GM19239 (cell line): ENCODE measurements around the gene PTEN.
"Not testable (repeated sequence)": the region's sequence is repeated elsewhere in the genome, so short reads cannot be mapped to it uniquely, and the experiment has no call there.

Source experiments
- DNase-seq: peaks from one replicate; pipeline ENCODE4 v3.0.0; 2011; ENCODE audit warnings: low spot score; ENCODE audit not compliant: insufficient read length
- FAIRE-seq: peaks from 2 replicates; lab custom pipeline; 2011; peaks lifted over from hg19 to GRCh38; lab: Jason Lieb, UNC

PTEN gene

DNA sequence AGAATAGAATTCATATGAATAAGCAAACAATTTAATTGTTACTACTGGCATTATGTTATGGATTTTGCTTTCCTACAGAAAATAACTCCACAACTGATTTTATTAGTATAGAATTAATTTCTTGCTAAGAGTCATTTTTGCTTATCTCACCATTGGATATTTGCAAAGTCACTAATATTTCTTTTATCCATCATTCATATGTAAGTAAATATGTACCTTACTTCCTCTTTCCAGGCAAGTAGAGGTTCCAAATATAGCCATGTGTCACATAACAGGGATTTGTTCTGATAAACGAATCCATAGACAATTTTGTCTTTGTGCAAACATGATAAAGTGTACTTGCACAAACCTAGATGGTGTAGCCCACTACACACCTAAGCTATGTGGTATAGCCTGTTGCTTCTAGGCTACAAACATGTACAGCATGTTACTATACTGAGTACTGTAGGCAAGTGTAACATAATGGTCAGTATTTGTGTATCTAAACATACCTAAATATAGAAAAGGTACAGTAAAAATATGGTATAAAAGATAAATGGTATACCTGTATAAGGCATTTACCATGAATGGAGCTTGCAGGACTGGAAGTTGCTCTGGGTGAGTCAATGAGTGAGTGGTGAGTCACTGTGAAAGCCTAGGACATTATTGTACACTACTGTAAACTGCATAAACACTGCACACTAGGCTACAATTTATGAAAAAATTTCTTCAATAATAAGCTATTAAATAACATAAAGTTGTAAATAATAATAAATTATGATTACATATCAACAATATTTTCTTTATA, 18.4 kb upstream of the PTEN start:
- FAIRE-seq, result no peak
- no peak for DNase-seq

DNA sequence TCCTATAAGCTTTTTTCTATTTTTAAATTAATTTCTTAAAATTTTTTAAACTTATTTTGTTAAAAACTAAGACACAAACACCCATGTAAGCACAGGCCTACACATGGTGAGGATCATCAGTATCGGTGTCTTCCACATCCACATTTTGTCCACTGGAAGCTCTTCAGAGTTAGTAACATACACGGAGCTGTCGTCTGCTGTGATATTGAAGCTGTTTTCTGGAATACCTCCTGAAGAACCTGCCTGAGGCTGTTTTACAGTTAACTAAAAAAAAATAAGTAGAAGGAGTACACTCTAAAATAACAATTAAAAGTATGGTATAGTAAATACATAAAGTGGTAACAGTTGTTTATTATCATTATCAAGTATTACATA, 17.8 kb upstream of the PTEN start:
- FAIRE-seq (no peak), DNase-seq (no peak)

DNA sequence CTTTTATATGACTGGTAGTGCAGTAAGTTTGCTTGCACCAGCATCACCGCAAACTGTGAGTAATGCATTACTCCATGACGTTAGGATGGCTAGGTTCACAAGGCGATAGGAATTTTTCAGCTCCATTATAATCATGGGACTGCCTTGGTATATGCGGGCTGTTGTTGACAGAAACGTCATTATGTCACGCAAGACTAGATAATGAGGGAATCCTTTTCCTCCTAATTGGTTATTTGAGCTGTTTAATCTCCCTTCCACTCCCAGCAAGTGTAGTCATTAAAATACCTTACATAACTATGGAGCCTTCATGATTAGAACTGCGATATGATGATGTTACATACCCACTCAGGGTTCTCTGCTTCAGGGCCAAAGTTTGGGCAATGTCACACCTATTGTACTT, 17.4 kb upstream of the PTEN start:
- no peak for DNase-seq
- no peak for FAIRE-seq

DNA sequence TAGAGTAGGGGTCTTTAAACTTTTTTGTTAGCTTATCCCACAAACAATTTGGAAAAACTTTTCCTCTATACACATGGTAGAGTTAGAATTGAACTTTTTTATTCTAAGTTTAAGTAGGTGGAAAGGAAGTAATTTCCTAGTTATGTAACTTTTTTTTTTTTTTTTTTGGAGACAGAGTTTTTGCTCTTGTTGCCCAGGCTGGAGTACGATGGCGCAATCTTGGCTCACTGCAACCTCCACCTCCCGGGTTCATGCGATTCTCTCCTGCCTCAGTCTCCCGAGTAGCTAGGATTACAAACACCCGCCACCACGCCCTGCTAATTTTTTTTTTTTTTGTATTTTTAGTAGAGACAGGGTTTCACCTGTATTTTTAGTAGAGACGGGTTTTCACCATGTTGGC, 16.7 kb upstream of the PTEN start:
- not testable (repeated sequence) for FAIRE-seq

DNA sequence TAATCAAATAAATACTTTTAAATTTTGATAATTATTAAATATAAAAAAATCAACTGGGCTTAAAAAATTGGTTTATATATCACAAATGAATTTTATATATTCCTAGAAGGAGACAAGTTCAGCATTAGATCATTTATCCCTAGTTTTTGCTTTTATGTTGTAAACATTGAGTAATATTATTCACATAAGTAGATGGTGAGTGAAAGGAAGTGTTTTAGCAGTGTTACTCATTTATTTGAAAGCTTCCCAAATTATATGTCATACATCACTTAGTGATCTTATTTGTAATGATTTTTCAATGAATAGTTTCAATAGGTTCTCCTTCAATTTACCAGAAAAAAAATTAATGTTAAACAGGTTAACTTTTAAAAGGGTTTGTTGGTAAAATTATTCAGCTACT, 15.9 kb upstream of the PTEN start:
- DNase-seq (no peak), FAIRE-seq (no peak)

More for the DNA sequence above, 16.7 kb upstream of the PTEN start:
- not testable (repeated sequence) for DNase-seq

DNA sequence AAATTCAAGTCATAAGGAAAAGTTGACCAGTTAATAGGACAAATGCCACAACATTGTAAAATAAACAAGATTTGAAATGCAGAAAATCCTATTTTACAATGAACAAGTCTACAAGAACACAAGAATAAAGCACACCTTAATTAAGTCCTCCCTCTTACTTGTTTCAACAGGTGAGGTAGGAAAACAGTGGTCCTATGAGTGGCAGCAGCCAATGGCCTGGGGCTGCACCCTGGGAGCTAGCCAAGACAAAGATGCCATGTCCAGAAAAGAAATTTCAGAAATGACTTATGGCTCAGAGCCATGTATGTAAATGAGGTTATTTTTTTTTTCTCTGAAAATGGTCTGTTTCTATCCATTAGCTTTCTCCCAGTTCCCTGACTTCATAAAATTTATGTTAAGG, 14.4 kb upstream of the PTEN start:
- DNase-seq (no peak), FAIRE-seq (no peak)

DNA sequence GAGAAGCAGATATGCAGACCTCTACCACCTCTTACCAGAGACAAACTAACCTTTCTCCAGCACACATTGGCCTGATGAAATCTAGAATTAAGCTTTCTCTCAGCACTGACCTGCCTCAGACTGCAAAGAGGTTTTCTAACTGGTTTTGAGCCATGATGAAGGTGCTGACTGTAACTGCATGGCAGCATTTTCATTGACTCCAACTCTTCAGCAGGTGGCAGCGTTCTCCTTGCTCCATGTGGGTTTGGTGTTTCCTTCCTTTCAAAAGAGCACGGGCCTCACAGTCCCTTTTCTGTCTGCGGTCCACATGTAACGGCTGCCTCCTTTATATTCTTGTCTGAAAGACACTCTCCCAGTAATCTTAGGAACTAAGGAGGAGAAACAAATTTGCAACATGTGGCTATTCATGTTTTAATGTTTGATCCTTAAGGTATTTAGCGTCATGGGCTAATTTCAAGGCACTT, 12.7 kb upstream of the PTEN start:
- FAIRE-seq (peak; percentile 98), DNase-seq (no peak)

DNA sequence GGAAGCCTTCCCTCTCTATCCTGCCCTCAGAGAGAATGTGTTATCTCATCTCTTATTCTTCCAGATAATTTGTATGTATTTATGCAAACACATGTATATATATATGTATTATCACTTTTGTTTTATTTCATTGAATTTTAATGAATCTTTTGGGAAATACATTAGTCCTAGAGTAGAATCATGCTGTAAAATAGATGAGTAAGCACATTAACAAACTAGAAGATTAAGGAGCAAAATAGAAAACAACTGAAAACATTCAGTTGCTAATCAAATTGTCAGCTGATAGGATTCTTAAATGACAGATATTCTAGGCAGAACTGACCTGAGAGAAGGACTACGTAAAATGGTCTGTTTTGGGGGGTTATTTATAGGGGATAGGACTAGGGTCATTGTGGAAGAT, 11.3 kb upstream of the PTEN start:
- no peak for DNase-seq
- no peak for FAIRE-seq

DNA sequence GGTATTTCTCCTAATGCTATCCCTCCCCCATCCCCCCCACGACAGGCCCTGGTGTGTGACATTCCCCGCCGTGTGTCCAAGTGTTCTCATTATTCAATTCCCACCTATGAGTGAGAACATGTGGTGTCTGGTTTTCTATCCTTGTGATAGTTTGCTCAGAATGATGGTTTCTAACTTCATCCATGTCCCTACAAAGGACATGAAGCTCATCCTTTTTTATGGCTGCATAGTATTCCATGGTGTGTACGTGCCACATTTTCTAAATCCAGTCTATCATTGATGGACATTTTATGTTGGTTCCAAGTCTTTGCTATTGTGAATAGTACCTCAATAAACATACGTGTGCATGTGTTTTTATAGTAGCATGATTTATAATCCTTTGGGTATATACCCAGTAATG, 8.2 kb upstream of the PTEN start:
- FAIRE-seq, DNase-seq: not testable (repeated sequence)

DNA sequence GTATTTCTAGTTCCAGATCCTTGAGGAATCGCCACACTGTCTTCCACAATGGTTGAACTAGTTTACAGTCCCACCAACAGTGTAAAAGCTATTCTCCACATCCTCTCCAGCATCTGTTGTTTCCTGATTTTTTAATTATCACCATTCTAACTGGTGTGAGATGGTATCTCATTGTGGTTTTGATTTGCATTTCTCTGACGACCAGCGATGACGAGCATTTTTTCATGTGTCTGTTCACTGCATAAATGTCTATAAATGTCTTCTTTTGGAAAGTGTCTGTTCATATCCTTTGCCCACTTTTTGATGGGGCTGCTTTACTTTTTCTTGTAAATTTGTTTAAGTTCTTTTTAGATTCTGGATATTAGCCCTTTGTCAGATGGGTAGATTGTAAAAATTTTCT, 7.8 kb upstream of the PTEN start:
- not testable (repeated sequence) for DNase-seq, FAIRE-seq

DNA sequence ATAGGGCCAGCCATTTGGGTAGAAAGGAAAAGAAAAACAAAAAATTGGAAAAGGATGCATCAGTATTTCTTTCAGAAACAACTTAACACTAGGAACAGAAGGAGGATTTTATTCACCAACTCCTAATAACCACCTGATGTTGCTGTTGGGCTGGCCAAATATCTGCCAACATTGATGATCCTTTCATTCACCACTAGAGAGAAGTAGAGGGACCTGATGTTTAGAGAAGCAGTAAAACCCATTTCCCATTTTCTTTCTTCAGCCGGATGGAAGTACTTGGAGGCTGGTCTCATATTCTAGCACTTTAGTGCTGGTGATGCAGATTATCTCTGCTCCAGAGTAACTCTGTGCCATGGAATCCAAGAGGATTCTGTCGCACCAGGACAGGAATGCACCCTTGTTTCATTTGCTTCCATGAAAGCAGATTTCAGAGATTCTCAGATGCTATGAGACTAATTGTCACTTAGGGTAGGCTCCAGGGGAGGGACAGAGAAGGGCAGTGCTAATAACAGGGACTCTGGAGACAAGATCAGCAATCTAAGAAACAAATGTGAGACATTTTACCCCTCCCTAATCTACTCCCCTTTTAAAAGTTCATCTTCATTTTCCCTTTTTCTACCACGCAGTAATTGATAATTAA, 3.1 kb upstream of the PTEN start:
- FAIRE-seq, result peak; percentile 78

DNA sequence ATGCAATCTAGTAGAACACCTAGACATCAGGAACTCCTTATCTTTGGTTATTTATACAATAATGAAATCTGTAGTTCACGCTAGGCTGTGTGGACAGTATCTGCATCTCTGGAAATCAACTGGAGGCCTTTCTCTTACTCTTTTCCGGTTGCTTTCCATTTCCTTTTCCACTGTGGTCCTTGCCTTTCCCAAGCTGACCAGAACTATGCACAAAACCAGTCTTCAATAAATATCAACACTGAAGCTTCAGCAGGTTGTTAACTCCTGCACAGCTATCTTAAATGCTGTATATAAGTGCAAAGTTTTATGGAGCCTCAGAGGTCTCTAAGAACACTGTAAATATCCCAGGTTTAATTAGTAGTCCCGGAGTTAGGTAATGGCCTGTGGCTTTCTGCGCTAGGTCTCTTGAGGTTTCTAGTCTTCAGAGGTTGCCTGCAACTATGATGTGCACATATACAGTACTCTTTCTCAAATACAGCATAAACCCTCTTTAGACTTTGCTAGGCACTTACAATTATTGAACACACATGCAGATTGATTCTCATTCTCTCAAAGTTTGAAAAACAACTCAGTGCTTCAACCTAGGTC, 2.5 kb upstream of the PTEN start:
- FAIRE-seq, result peak; percentile 11

More for the DNA sequence above, 3.1 kb upstream of the PTEN start:
- DNase-seq, result peak; percentile 17

DNA sequence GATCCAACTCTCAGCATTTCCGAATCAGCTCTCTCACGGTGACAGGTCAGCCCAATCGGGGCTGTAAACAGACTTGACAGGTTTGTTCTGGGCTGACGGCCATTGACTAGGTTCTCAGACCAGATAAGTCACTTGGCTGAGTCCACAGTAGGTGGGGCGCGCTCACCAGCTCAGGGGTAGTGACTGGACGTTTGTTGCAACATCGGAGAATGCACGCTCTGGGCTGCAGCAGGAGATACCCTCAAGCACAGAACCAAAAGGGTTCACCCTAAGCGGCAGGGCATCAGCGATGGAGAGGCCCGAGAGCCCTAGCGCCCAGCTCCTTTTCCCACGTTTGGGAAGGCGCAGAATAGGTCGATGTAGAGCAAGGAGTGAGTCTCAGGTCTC, 1.9 kb upstream of the PTEN start:
- FAIRE-seq (peak; percentile 85), DNase-seq (peak; percentile 14)

More for the DNA sequence above, 2.5 kb upstream of the PTEN start:
- no peak for DNase-seq

DNA sequence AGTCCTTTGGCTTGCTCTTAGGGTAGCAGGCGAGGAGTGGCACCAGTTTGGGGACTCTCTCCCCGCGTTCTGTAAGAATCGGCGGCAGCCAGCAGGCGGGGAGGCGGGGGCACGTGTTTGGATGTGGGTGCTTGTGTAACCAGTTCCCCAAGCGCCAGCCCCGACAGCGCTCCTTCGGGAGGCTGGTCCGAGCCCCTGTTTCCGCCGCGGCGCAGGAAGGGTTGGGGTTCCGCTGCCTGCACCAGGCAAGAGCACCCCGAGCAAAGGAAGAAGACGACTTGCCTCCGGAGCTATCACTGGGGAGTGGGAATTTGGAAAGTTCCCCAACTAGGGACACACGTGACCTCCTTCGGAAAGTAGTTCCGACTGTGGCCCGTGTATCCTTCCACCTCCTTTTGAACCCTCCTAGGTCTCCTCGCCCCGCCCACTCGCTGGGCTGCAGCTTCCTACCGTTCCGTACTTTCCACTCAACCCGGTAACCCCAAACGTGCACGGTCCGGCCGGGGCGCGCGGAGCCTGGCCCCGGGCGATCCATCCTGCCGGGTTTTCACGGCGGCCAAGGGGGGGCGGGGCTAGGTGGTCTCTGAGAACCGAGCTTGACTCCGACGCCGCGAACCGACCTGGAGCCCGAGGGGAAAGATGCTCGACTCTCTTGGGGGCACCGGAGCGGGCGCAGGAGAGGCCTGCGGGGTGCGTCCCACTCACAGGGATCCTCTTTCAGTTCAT, 1.3 kb upstream of the PTEN start:
- FAIRE-seq (no peak), DNase-seq (peak; percentile 60)

DNA sequence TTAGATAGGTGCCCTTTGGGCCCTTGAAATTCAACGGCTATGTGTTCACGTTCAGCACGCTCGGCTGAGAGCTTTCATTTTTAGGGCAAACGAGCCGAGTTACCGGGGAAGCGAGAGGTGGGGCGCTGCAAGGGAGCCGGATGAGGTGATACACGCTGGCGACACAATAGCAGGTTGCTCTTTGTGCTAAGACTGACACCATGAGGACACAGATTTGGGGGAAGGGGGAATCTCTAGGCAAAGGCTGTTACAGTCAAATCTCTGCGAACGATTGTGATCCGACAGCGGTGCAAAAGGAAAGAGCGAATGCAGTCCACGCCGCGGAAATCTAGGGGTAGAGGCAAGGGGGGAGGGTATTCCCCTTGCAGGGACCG, 759 bp upstream of the PTEN start:
- DNase-seq, result peak; percentile 15
- peak; percentile 8 for FAIRE-seq

DNA sequence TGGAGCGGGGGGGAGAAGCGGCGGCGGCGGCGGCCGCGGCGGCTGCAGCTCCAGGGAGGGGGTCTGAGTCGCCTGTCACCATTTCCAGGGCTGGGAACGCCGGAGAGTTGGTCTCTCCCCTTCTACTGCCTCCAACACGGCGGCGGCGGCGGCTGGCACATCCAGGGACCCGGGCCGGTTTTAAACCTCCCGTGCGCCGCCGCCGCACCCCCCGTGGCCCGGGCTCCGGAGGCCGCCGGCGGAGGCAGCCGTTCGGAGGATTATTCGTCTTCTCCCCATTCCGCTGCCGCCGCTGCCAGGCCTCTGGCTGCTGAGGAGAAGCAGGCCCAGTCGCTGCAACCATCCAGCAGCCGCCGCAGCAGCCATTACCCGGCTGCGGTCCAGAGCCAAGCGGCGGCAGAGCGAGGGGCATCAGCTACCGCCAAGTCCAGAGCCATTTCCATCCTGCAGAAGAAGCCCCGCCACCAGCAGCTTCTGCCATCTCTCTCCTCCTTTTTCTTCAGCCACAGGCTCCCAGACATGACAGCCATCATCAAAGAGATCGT, 598 bp downstream of the PTEN start:
- FAIRE-seq, result peak; percentile 82
- DNase-seq, result not testable (repeated sequence)

DNA sequence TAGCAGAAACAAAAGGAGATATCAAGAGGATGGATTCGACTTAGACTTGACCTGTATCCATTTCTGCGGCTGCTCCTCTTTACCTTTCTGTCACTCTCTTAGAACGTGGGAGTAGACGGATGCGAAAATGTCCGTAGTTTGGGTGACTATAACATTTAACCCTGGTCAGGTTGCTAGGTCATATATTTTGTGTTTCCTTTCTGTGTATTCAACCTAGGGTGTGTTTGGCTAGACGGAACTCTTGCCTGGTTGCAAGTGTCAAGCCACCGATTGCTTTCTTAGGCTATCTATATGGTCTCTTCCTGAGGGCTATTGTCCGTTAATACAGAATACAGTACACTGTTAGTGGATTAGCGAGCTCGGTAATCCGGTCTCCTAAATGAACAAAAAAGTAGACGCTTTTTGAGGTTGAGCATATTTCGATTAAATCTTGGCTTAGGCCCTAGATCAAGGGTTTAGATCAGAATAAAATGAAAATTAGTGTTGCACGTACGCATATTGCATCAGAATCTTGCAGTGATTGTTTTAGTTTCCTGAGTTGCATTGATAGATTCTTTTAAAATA, 1.2 kb downstream of the PTEN start:
- DNase-seq (no peak), FAIRE-seq (no peak)

DNA sequence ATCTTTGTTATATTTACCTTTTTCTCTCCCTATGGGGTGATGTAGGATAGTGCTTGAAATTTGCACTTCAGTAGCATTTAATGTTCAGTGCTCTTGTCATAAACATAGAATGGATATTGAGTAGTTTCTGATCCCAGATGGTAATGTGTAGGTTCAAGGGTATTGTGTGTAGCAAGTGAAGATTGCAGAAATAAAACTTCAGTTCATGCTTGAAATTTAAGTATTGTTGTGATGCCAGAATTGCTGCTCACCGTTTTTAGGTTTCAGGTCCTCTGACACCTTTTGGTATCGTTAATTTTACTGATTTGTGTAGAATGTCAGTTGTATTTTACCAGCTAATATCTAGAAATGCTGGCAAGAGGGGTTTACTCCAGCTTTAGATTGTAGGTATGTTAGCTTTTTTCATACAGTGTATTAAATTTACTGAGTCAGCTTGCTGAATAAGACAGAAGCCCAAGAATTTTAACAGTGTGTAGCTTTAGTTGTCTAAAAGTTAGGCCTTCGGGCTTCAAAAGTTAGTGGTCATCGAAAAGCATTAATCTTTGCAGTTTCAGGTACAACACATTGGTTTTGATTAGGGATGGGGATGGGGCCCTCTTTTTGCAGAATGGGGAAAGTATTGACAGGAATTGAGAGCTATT, 1.9 kb downstream of the PTEN start:
- DNase-seq (no peak), FAIRE-seq (peak; percentile 76)

DNA sequence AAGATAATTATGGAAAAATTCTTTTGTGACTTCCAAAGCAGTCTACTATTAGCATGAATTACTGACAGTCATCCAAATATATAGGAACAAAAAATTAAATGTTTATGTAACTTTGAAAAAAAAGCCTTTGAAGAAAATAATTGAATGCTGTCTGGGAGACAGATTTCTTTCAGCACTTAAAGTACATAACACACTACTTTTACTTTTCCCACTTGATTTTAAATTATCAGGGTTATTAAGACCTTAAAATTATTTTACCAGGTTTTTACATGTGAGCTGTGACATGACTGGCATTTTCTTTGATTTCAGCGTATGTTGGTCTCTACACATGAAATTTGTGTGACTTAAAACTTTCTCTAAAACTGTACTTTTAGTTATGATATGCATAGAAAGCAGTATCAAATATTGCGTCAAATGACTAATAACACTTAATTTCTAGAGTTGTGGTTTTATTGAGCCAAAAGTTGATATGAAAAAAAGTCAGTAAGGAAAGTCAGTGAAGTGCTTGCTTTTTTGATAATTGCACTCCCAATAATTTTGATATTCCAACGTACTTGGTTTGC, 3.1 kb downstream of the PTEN start:
- DNase-seq, result no peak

More for the DNA sequence above, 3.1 kb downstream of the PTEN start:
- peak; percentile 8 for FAIRE-seq
